OCI-LY1 (cell line): ENCODE data around the gene CCDC120.

Experiments used
- H2AFZ ChIP-seq: fragments of 200-600 bp; sonication (generic), shearing (Covaris generic); 2 replicates; pipeline ENCODE4 v1.6.0; 2014; ENCODE audit warnings: antibody characterized with exemption, mild to moderate bottlenecking, low read length
- H3F3A ChIP-seq: fragments of 200-600 bp; sonication (generic), shearing (Covaris generic); 2 replicates; pipeline ENCODE4 v1.6.0; 2014; ENCODE audit warnings: mild to moderate bottlenecking, antibody characterized with exemption, low read length, moderate library complexity; ENCODE audit not compliant: insufficient read depth
- H3K27ac ChIP-seq: fragments of 200-600 bp; sonication (generic); 2 replicates; pipeline ENCODE4 v1.5.1; 2014; ENCODE audit warnings: low read length, mixed run types, mild to moderate bottlenecking, low read depth; ENCODE audit not compliant: poor library complexity, severe bottlenecking
- H3K27me3 ChIP-seq: fragments of 200-600 bp; sonication (generic); 2 replicates; pipeline ENCODE4 v1.6.0; 2014; ENCODE audit warnings: antibody characterized with exemption, mild to moderate bottlenecking, low read length, moderate library complexity; ENCODE audit not compliant: insufficient read depth
- H3K36me3 ChIP-seq: fragments of 200-600 bp; sonication (generic); 2 replicates; pipeline ENCODE4 v1.6.1; 2014; ENCODE audit warnings: mild to moderate bottlenecking, antibody characterized with exemption, low read length, moderate library complexity, mixed read lengths; ENCODE audit not compliant: insufficient read depth
- H3K4me1 ChIP-seq: fragments of 200-600 bp; sonication (generic); 2 replicates; pipeline ENCODE4 v1.5.1; 2014; ENCODE audit warnings: mild to moderate bottlenecking, low read length, moderate library complexity; ENCODE audit not compliant: insufficient read depth, severe bottlenecking
- H3K4me2 ChIP-seq: fragments of 200-600 bp; sonication (generic), shearing (Covaris generic); 2 replicates; pipeline ENCODE4 v1.6.1; 2014; ENCODE audit warnings: low read length
- H3K4me3 ChIP-seq: fragments of 200-600 bp; sonication (generic); 2 replicates; pipeline ENCODE4 v1.5.1; 2014; ENCODE audit warnings: low read length, low read depth, mild to moderate bottlenecking, mixed read lengths; ENCODE audit not compliant: poor library complexity, severe bottlenecking
- H3K79me2 ChIP-seq: fragments of 200-600 bp; shearing (Covaris generic); 2 replicates; pipeline ENCODE4 v1.6.1; 2016; ENCODE audit warnings: mixed run types, low read length, mixed read lengths; ENCODE audit not compliant: insufficient read depth
- H3K9ac ChIP-seq: fragments of 200-600 bp; sonication (generic), shearing (Covaris generic); 2 replicates; pipeline ENCODE4 v1.6.1; 2014; ENCODE audit warnings: mild to moderate bottlenecking, low read length, mixed read lengths
- H3K9me2 ChIP-seq: fragments of 200-600 bp; sonication (generic), shearing (Covaris generic); 2 replicates; pipeline ENCODE4 v1.6.1; 2014; ENCODE audit warnings: low read depth, mild to moderate bottlenecking, low read length, mixed read lengths
- H3K9me3 ChIP-seq: fragments of 200-600 bp; shearing (Covaris generic); 2 replicates; pipeline ENCODE4 v1.6.1; 2014; ENCODE audit warnings: low read length, mixed read lengths
- H4K20me1 ChIP-seq: fragments of 200-600 bp; sonication (generic), shearing (Covaris generic); 2 replicates; pipeline ENCODE4 v1.6.0; 2016; ENCODE audit warnings: mild to moderate bottlenecking, low read length; ENCODE audit not compliant: insufficient read depth
- EZH2 ChIP-seq: fragments of 200-600 bp; sonication (generic), shearing (Covaris generic); IDR thresholded peaks from 2 replicates; pipeline ENCODE4 v1.8.0; 2017; ENCODE audit warnings: borderline replicate concordance, mixed run types, mild to moderate bottlenecking, antibody characterized with exemption, low read length, moderate library complexity, mixed read lengths
- TF ChIP-seq, protein P1 (sequence below): fragments of 200-600 bp; sonication (generic), shearing (Covaris generic); IDR thresholded peaks from 2 replicates; pipeline ENCODE4 v1.5.1; 2017; ENCODE audit warnings: mild to moderate bottlenecking, antibody characterized with exemption, low read length, moderate library complexity, mixed read lengths

CCDC120 gene

DNA sequence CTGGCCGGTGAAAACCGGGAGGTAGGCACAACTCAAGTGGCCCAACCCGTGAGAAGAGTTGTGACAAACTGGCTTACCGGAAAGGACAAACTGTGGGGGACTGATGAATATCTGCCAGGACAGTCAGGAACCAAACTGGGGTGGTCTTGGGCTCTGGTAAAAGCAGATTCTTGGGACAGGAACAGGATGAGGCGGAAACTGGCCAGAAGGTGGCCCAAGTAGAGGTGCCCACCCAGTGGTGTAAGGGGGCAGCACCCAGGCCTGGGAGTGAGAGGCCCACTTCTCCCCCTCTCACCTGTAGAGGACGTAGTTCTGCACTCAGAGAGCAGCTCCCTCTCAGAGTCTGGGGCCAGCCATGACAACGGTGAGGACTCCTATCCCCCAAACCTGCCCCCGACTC is 5.9 kb downstream of the CCDC120 start:
- no peak for TF ChIP-seq EZH2
- TF ChIP-seq, protein P1, sequence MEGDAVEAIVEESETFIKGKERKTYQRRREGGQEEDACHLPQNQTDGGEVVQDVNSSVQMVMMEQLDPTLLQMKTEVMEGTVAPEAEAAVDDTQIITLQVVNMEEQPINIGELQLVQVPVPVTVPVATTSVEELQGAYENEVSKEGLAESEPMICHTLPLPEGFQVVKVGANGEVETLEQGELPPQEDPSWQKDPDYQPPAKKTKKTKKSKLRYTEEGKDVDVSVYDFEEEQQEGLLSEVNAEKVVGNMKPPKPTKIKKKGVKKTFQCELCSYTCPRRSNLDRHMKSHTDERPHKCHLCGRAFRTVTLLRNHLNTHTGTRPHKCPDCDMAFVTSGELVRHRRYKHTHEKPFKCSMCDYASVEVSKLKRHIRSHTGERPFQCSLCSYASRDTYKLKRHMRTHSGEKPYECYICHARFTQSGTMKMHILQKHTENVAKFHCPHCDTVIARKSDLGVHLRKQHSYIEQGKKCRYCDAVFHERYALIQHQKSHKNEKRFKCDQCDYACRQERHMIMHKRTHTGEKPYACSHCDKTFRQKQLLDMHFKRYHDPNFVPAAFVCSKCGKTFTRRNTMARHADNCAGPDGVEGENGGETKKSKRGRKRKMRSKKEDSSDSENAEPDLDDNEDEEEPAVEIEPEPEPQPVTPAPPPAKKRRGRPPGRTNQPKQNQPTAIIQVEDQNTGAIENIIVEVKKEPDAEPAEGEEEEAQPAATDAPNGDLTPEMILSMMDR = no peak
- Histone ChIP-seq H3K4me1 (no peaks in the 10 kb centered on the region), H2AFZ (no peak overlapping the region)

DNA sequence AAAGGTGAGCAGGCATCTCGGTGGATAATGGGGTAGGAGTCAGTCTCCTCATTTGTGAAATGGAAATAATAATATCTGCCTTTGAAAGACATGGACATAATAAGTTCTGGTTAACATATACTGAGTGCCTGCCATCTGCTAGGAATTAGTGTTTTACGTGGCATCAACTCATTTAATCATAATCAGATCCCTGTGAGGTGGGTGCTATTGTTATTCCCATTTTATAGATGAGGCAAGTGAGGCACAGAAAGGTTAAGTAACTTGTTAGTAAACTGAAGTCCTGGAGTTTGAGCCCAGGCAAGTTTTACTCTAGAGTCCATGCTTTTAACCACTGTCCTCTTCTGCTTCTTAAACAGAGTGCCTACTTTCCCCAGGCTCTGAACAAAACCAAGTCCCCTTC is 7.5 kb downstream of the CCDC120 start:
- Histone ChIP-seq H3K4me2 (no peak overlapping the region), H3K4me3 (no peak overlapping the region), H4K20me1 (no peaks in the 10 kb centered on the region), H3K79me2 (no peaks in the 10 kb centered on the region), H3K9me2 (no peaks in the 10 kb centered on the region), H3K27ac (no peak overlapping the region), H3K9ac (no peak overlapping the region), H3K36me3 (0 out of 2 replicates have a peak, but pooled peaks cover 2% of the 10 kb centered on the region), H3K9me3 (no peaks in the 10 kb centered on the region), H3K4me1 (no peaks in the 10 kb centered on the region), H3F3A (no peaks in the 10 kb centered on the region), H3K27me3 (no peaks in the 10 kb centered on the region), H2AFZ (no peak overlapping the region)
- TF ChIP-seq EZH2 = no peak
- TF ChIP-seq, protein P1 = no peak

More for the DNA sequence above, 5.9 kb downstream of the CCDC120 start:
- Histone ChIP-seq H3K9me3 (no peaks in the 10 kb centered on the region), H3K9me2 (no peaks in the 10 kb centered on the region), H3K27ac (no peak overlapping the region), H3K4me2 (no peak overlapping the region), H3K4me3 (no peak overlapping the region), H3K27me3 (no peaks in the 10 kb centered on the region), H3K79me2 (no peaks in the 10 kb centered on the region), H3K36me3 (no peaks in the 10 kb centered on the region), H3F3A (no peaks in the 10 kb centered on the region), H4K20me1 (no peaks in the 10 kb centered on the region), H3K9ac (no peak overlapping the region)

DNA sequence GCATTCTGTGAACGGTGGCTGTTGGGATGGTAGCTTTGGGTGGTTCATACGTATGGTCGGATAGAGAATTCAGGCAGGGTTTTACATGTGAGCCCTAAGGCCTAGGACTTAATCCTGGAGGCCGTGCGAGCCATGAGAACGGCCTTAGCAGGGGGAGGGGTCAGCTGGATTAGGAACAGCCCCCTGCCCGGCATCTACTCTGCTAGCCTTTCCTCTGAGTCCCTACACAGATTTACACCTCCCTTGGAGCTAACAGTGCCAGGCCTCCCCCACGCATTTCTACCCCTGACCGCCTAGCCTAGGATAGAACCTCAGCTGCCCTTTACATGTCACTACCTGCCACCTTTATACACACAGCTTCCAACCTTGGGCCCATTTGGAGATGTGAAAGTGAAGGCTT is 7.9 kb downstream of the CCDC120 start:
- Histone ChIP-seq H3F3A (no peaks in the 10 kb centered on the region), H2AFZ (no peak overlapping the region), H3K27ac (no peak overlapping the region), H3K9ac (no peak overlapping the region), H3K9me3 (no peaks in the 10 kb centered on the region), H3K4me3 (no peak overlapping the region), H3K27me3 (no peaks in the 10 kb centered on the region), H3K9me2 (no peaks in the 10 kb centered on the region), H3K36me3 (0 out of 2 replicates have a peak, but pooled peaks cover 3% of the 10 kb centered on the region), H3K79me2 (no peaks in the 10 kb centered on the region), H3K4me1 (no peaks in the 10 kb centered on the region), H4K20me1 (no peaks in the 10 kb centered on the region), H3K4me2 (no peak overlapping the region)
- TF ChIP-seq, protein P1 = no peak
- TF ChIP-seq EZH2 = no peak
